Ishikawa (cell line): Measurements from ENCODE around the gene APBA2.

Experiments
- CEBPB ChIP-seq: IDR thresholded peaks from 2 replicates; pipeline ENCODE4 v1.6.1; 2012
- CREB1 ChIP-seq: IDR thresholded peaks from 2 replicates; pipeline ENCODE4 v1.6.1; 2012; ENCODE audit warnings: low read depth
- EGR1 ChIP-seq: IDR thresholded peaks from 2 replicates; pipeline ENCODE4 v1.6.1; 2012
- EP300 ChIP-seq: IDR thresholded peaks from 2 replicates; pipeline ENCODE4 v1.6.1; 2012; ENCODE audit warnings: borderline replicate concordance
- FOXM1 ChIP-seq: IDR thresholded peaks from 2 replicates; pipeline ENCODE4 v1.6.1; 2012; ENCODE audit warnings: low read depth, borderline replicate concordance
- MAX ChIP-seq: IDR thresholded peaks from 2 replicates; pipeline ENCODE4 v1.6.1; 2012
- NFIC ChIP-seq: IDR thresholded peaks from 2 replicates; pipeline ENCODE4 v1.6.1; 2012
- RAD21 ChIP-seq: IDR thresholded peaks from 2 replicates; pipeline ENCODE4 v1.6.1; 2012; ENCODE audit warnings: low read depth
- REST ChIP-seq: IDR thresholded peaks from 2 replicates; pipeline ENCODE4 v1.6.1; 2012; ENCODE audit warnings: low read depth, mild to moderate bottlenecking
- TAF1 ChIP-seq: IDR thresholded peaks from 2 replicates; pipeline ENCODE4 v1.6.1; 2012; ENCODE audit warnings: low read depth, mild to moderate bottlenecking
- USF1 ChIP-seq: IDR thresholded peaks from 2 replicates; pipeline ENCODE4 v1.6.1; 2012
- YY1 ChIP-seq: IDR thresholded peaks from 2 replicates; pipeline ENCODE4 v1.6.1; 2012; ENCODE audit warnings: low read depth
- ZBTB7A ChIP-seq: IDR thresholded peaks from 2 replicates; pipeline ENCODE4 v1.6.1; 2012; ENCODE audit warnings: low read depth

GRCh38 chr15:29098652-29099051 lies 212.9 kb downstream of the APBA2 start:
- TF ChIP-seq RAD21 (no peak), EGR1 (no peak), TAF1 (no peak), ZBTB7A (no peak), NFIC (no peak), YY1 (no peak), USF1 (no peak), EP300 (no peak), CEBPB (no peak), REST (no peak), MAX (no peak), FOXM1 (no peak), CREB1 (no peak)
